ENCODE measurements around the gene TNS4.

DNA sequence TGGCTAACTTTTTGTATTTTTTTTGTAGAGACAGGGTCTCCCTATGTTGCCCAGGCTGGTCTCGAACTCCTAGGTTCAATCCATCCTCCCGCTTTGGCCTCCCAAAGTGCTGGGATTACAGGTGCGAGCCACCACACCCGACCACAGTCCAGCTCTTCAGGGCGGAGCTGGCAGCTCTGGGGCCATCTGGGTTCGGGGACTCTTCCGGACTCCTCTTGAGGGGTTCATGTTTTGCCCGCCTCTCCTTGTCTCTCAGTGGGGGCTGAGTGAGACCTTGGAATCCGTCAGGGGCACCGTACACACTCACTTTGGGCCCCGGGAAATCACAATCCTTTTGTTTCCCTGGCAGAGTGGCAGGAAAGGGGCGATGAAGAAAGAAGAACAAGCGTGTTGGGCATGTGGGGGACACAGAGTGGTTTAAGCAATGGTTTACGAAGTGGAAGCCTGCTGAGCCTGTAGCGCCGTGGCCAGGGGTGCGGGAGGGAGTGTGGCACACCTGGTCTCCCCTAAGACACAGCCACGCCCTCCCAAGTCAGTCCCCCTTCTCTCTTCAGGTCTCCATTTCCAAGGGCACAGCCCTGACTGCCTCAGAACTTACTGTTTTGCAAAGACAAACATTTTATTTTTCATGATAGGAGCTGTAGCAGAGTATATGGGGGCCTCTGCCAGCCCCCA, 26.1 kb downstream of the TNS4 start:
- TF ChIP-seq POLR2AphosphoS5 (IDR thresholded peaks at IDR 0.05; ENCODE audit: low read depth, low read length) (no peak), TAF1 (IDR thresholded peaks at IDR 0.05; ENCODE audit: low read depth, low read length) (no peak)

All from GM12891 (cell line).